ENCODE measurements around the gene NF1. TPM values are rescaled to one million over a fixed set of nuclear protein-coding genes. Genes with fewer than 3 reads are reported as not detected.
"Not testable (repeated sequence)": the region's sequence is repeated elsewhere in the genome, so short reads cannot be mapped to it uniquely, and the experiment has no call there.

Gene NF1
- polyA plus RNA-seq, 1 of the 3 experiments (the other 2 are of a cell fraction): 19.6 TPM

DNA sequence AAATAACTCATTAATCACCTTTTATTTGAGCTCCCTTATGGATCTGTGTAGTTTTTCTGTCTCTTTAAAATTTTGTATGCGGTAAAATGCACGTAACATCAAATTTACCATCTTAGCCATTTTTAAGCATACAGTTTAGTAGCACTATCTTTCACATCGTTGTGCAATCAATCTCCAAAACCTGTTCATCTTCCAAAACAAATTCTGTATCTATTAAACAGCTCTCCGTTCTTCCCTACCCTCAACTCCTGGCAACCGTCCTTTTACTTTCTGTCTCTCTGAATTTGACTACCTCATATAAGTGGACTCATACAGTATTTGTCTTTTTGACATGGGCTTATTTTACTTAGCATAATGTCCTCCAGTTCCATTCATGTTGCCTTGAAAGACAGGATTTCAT, 100.5 kb downstream of the NF1 start:
- Histone ChIP-seq H3K27me3 (ENCODE audit: insufficient read depth) (no peaks in the 10 kb centered on the region), H3K4me1 (ENCODE audit: control insufficient read depth in 1 of 2, insufficient read depth in 2 of 2, low read depth in 1 of 2, low read length in 1 of 2) (no peaks in the 10 kb centered on the region; a peak in 2 of 4 replicates), H3K79me2 (ENCODE audit: insufficient read depth) (peaks cover 34% of the 10 kb centered on the region), H3K9me2 (no peaks in the 10 kb centered on the region), H3K9me3 (no peaks in the 10 kb centered on the region), H3K4me3 (ENCODE audit: low read depth in 2 of 2, low read length in 1 of 2) (no peak overlapping the region), H4K20me1 (ENCODE audit: insufficient read depth) (peaks cover 5% of the 10 kb centered on the region; the same call in 1 of the 2 replicates), H3K27ac (ENCODE audit: low read depth in 2 of 2, low read length in 1 of 2) (no peak overlapping the region), H3K4me2 (no peak overlapping the region), H3F3A (replicated peaks; ENCODE audit: insufficient read depth) (peaks cover 32% of the 10 kb centered on the region), H3K36me3 (replicated peaks in 1 of 2; ENCODE audit: control insufficient read depth in 1 of 2, insufficient read depth in 2 of 2, low read length in 1 of 2) (peaks cover 8 to 22% of the 10 kb centered on the region in 2 experiments), H3K9ac (no peak overlapping the region), H2AFZ (ENCODE audit: low read depth) (no peak overlapping the region)
- CTCF ChIA-PET: interaction anchor here (2.3 kb wide), 1 partner anchor 21 kb away, joined by 11 read pairs; no protein-coding TSS in a partner anchor
- TF ChIP-seq TEAD4 (IDR thresholded peaks at IDR 0.05; ENCODE audit: borderline replicate concordance, insufficient read depth) (no peak), CHD2 (IDR thresholded peaks at IDR 0.05; ENCODE audit: low read length, partially characterized antibody) (no peak), ZBTB33 (IDR thresholded peaks at IDR 0.05; ENCODE audit: borderline replicate concordance, low read depth) (no peak), JUND (IDR thresholded peaks at IDR 0.05) (no peak), RXRA (IDR thresholded peaks at IDR 0.05; ENCODE audit: borderline replicate concordance, low read depth) (no peak), RAD21 (IDR thresholded peaks at IDR 0.05; ENCODE audit: low read length) (no peak), NRF1 (IDR thresholded peaks at IDR 0.05; ENCODE audit: low read depth, low read length) (no peak), PBX3 (IDR thresholded peaks at IDR 0.05) (no peak)
- TF ChIP-seq, protein P1, sequence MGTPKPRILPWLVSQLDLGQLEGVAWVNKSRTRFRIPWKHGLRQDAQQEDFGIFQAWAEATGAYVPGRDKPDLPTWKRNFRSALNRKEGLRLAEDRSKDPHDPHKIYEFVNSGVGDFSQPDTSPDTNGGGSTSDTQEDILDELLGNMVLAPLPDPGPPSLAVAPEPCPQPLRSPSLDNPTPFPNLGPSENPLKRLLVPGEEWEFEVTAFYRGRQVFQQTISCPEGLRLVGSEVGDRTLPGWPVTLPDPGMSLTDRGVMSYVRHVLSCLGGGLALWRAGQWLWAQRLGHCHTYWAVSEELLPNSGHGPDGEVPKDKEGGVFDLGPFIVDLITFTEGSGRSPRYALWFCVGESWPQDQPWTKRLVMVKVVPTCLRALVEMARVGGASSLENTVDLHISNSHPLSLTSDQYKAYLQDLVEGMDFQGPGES (IDR thresholded peaks at IDR 0.05; ENCODE audit: low read depth, low read length): no peak
- POLR2A ChIA-PET: no interaction called here
- 90% methylated on average over 5 of the region's 5 CpGs for WGBS (ENCODE audit: low lambda C conversion rate)
- no peak for DNase-seq

DNA sequence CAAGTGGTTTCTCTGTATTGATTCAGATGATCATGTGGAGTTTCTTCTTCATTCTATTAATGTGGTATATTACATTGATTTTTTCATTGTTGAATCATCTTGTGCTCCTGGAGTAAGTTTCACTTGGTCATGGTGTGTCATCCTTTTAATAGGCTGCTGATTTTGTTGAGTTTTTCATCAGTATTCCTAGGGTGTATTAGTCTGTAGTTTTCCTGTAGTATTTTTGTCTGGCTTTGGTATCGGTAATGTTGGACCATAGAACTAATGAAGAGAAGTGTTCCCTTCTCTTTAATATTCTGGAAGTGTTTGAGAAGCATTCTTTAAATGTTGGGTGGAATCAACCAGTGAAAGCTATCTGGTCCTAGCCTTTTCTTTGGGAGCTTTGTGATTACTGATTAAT, 103.2 kb downstream of the NF1 start:
- no peak overlapping the region for H3K4me3 ChIP-seq (ENCODE audit: low read depth in 2 of 2, low read length in 1 of 2)
- TF ChIP-seq, protein P1 (IDR thresholded peaks at IDR 0.05; ENCODE audit: low read depth, low read length): no peak
- TF ChIP-seq POLR2AphosphoS5 (IDR thresholded peaks at IDR 0.05; ENCODE audit: low read depth, low read length) (no peak), FOSL2 (IDR thresholded peaks at IDR 0.05; ENCODE audit: borderline replicate concordance, low read depth) (peak; percentile 12; the same call in 1 of the 2 replicates), SMC3 (IDR thresholded peaks at IDR 0.05; ENCODE audit: low read depth, low read length) (no peak), MAX (IDR thresholded peaks at IDR 0.05; ENCODE audit: low read depth) (no peak)
- no peaks in the 10 kb centered on the region for H3K27me3 ChIP-seq (ENCODE audit: insufficient read depth)
- no peak overlapping the region for H3K4me2 ChIP-seq
- H2AFZ ChIP-seq (ENCODE audit: low read depth): no peak overlapping the region
- POLR2A ChIA-PET: no interaction called here
- H3K9me2 ChIP-seq: no peaks in the 10 kb centered on the region
- H3K4me1 ChIP-seq (ENCODE audit: control insufficient read depth in 1 of 2, insufficient read depth in 2 of 2, low read depth in 1 of 2, low read length in 1 of 2): no peaks in the 10 kb centered on the region; a peak in 3 of 4 replicates
- peaks cover 17 to 46% of the 10 kb centered on the region in 2 experiments for H3K36me3 ChIP-seq (replicated peaks in 1 of 2; ENCODE audit: control insufficient read depth in 1 of 2, insufficient read depth in 2 of 2, low read length in 1 of 2)
- H3F3A ChIP-seq (replicated peaks; ENCODE audit: insufficient read depth): peaks cover 29% of the 10 kb centered on the region
- CTCF ChIA-PET: no interaction called here
- 97% methylated on average over 1 of the region's 1 CpG for WGBS (ENCODE audit: low lambda C conversion rate)
- peaks cover 5% of the 10 kb centered on the region; the same call in 1 of the 2 replicates for H4K20me1 ChIP-seq (ENCODE audit: insufficient read depth)
- H3K9ac ChIP-seq: no peak overlapping the region
- no peaks in the 10 kb centered on the region for H3K9me3 ChIP-seq
- peaks cover 34% of the 10 kb centered on the region for H3K79me2 ChIP-seq (ENCODE audit: insufficient read depth)
- DNase-seq: no peak
- peak overlapping the region in 1 of 2 experiments; percentile 13; a peak in 1 of 4 replicates for H3K27ac ChIP-seq (ENCODE audit: low read depth in 2 of 2, low read length in 1 of 2)

- H3K4me3 ChIP-seq (ENCODE audit: low read depth in 2 of 2, low read length in 1 of 2); POLR2A ChIA-PET; H3K9me2 ChIP-seq; H4K20me1 ChIP-seq (ENCODE audit: insufficient read depth); H2AFZ ChIP-seq (ENCODE audit: low read depth); H3K4me1 ChIP-seq (ENCODE audit: control insufficient read depth in 1 of 2, insufficient read depth in 2 of 2, low read depth in 1 of 2, low read length in 1 of 2); H3K4me2 ChIP-seq; H3K9me3 ChIP-seq; H3K27me3 ChIP-seq (ENCODE audit: insufficient read depth); DNase-seq; H3K9ac ChIP-seq: not testable (repeated sequence)
- H3K36me3 ChIP-seq (replicated peaks in 1 of 2; ENCODE audit: control insufficient read depth in 1 of 2, insufficient read depth in 2 of 2, low read length in 1 of 2): peaks cover 18 to 40% of the 10 kb centered on the region in 2 experiments
- H3K27ac ChIP-seq (ENCODE audit: low read depth in 2 of 2, low read length in 1 of 2): 0 out of 4 replicates have a peak overlapping the region, but pooled peaks of 1 of the 2 experiments have one; percentile 13
- H3K79me2 ChIP-seq (ENCODE audit: insufficient read depth): peaks cover 34% of the 10 kb centered on the region
- 92% methylated on average over 2 of the region's 2 CpGs for WGBS (ENCODE audit: low lambda C conversion rate)
- CTCF ChIA-PET: interaction anchor here (1.6 to 2.1 kb wide), 2 partner anchors 11 to 18 kb away, joined by 5 to 7 read pairs; no protein-coding TSS in a partner anchor
- peaks cover 23% of the 10 kb centered on the region for H3F3A ChIP-seq (replicated peaks; ENCODE audit: insufficient read depth)
These were observed 103.9 kb downstream of the NF1 start for GRCh38 chr17:31198666-31199065.
